ENCODE results near the gene NOCT. TPM values are rescaled to one million over a fixed set of nuclear protein-coding genes. Genes with fewer than 3 reads are reported as not detected.

Gene NOCT
- total RNA-seq, 1 donor from 2014 or later, result 4.2 TPM

- Histone ChIP-seq H3K27ac (no peak overlapping the region), H3K9me3 (no peaks in the 10 kb centered on the region), H3K4me1 (no peaks in the 10 kb centered on the region), H3K4me3 (no peak overlapping the region), H3K27me3 (no peaks in the 10 kb centered on the region), H3K36me3 (no peaks in the 10 kb centered on the region)
- intact Hi-C loops (cut with DNase I), result loop anchor here (10.0 kb wide), 1 partner anchor 259 kb away; no protein-coding TSS in a partner anchor
- no peak for TF ChIP-seq POLR2A (IDR thresholded peaks at IDR 0.05)
- TF ChIP-seq, protein P1, sequence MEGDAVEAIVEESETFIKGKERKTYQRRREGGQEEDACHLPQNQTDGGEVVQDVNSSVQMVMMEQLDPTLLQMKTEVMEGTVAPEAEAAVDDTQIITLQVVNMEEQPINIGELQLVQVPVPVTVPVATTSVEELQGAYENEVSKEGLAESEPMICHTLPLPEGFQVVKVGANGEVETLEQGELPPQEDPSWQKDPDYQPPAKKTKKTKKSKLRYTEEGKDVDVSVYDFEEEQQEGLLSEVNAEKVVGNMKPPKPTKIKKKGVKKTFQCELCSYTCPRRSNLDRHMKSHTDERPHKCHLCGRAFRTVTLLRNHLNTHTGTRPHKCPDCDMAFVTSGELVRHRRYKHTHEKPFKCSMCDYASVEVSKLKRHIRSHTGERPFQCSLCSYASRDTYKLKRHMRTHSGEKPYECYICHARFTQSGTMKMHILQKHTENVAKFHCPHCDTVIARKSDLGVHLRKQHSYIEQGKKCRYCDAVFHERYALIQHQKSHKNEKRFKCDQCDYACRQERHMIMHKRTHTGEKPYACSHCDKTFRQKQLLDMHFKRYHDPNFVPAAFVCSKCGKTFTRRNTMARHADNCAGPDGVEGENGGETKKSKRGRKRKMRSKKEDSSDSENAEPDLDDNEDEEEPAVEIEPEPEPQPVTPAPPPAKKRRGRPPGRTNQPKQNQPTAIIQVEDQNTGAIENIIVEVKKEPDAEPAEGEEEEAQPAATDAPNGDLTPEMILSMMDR (IDR thresholded peaks at IDR 0.05), result no peak
- no peak for TF ChIP-seq POLR2AphosphoS5 (IDR thresholded peaks at IDR 0.05; ENCODE audit: insufficient read depth in 1 of 2, low read depth in 1 of 2)
- DNase-seq (ENCODE audit: extremely low spot score in 2 of 2), result no peak
Measured at GRCh38 chr4:139035650-139036049, 20.1 kb downstream of the NOCT start.

GRCh38 chr4:139036885-139037284, 21.3 kb downstream of the NOCT start:
- no peaks in the 10 kb centered on the region for H3K27me3 ChIP-seq
- no peaks in the 10 kb centered on the region for H3K4me1 ChIP-seq
- H3K9me3 ChIP-seq, result no peaks in the 10 kb centered on the region
- no peak for TF ChIP-seq POLR2AphosphoS5 (IDR thresholded peaks at IDR 0.05; ENCODE audit: insufficient read depth in 1 of 2, low read depth in 1 of 2)
- TF ChIP-seq, protein P1 (IDR thresholded peaks at IDR 0.05), result no peak
- no peak overlapping the region for H3K4me3 ChIP-seq
- DNase-seq (ENCODE audit: extremely low spot score in 2 of 2), result no peak
- no peaks in the 10 kb centered on the region for H3K36me3 ChIP-seq
- intact Hi-C loops (cut with DNase I), result loop anchor here (10.0 kb wide), 1 partner anchor 258 kb away; no protein-coding TSS in a partner anchor
- H3K27ac ChIP-seq, result no peak overlapping the region

DNA sequence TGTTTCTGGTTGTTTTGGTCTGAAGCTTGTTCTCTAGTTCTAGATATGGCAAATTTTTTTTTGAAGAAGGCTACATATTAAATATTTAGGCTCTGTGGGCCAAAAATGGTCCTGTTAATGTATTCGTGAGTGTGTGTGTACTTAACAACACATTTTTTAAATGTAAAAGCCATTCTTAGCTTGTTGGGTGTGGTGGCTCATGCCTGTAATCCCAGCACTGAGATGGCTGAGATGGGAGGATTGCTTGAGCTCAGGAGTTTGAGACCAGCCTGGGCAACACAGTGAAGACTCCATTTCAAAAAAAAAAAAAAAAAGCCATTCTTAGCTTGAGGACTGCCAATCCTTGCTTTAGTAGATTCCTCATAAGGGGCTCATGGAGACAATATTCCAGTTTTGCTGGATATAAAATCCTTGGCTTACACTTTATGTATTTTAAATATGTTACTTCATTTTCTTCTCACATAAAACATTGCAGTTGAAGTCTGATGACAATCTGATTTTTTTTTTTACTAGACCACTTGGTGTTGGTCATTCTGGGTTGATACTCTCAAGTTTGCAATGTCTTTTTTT, 23.4 kb downstream of the NOCT start:
- no peak for DNase-seq (ENCODE audit: extremely low spot score in 2 of 2)
- no peaks in the 10 kb centered on the region for H3K27me3 ChIP-seq
- intact Hi-C loops (cut with DNase I), result loop anchor here (10.0 kb wide), 1 partner anchor 256 kb away; no protein-coding TSS in a partner anchor
- H3K36me3 ChIP-seq, result no peaks in the 10 kb centered on the region
- no peak overlapping the region for H3K4me3 ChIP-seq
- TF ChIP-seq, protein P1 (IDR thresholded peaks at IDR 0.05), result no peak
- TF ChIP-seq POLR2A (IDR thresholded peaks at IDR 0.05) (no peak), POLR2AphosphoS5 (IDR thresholded peaks at IDR 0.05; ENCODE audit: insufficient read depth in 1 of 2, low read depth in 1 of 2) (no peak)
- no peaks in the 10 kb centered on the region for H3K9me3 ChIP-seq
- H3K4me1 ChIP-seq, result no peaks in the 10 kb centered on the region
- no peak overlapping the region for H3K27ac ChIP-seq

GRCh38 chr4:139042981-139043460, 27.4 kb downstream of the NOCT start:
- Histone ChIP-seq H3K4me1 (no peaks in the 10 kb centered on the region), H3K4me3 (no peak overlapping the region), H3K9me3 (no peaks in the 10 kb centered on the region), H3K27me3 (no peaks in the 10 kb centered on the region), H3K36me3 (peaks cover 0 to 8% of the 10 kb centered on the region in 2 donors), H3K27ac (no peak overlapping the region)
- DNase-seq (ENCODE audit: extremely low spot score in 2 of 2), result no peak
- intact Hi-C loops (cut with DNase I), result no loop called here
- no peak for TF ChIP-seq POLR2A (IDR thresholded peaks at IDR 0.05)
- no peak for TF ChIP-seq POLR2AphosphoS5 (IDR thresholded peaks at IDR 0.05; ENCODE audit: insufficient read depth in 1 of 2, low read depth in 1 of 2)
- TF ChIP-seq, protein P1 (IDR thresholded peaks at IDR 0.05), result no peak

- no peaks in the 10 kb centered on the region for H3K9me3 ChIP-seq
- no peak for DNase-seq (ENCODE audit: extremely low spot score in 2 of 2)
- H3K27ac ChIP-seq, result no peak overlapping the region
- H3K36me3 ChIP-seq, result peaks cover 0 to 15% of the 10 kb centered on the region in 2 donors
- no peaks in the 10 kb centered on the region for H3K27me3 ChIP-seq
- no peak overlapping the region for H3K4me3 ChIP-seq
- H3K4me1 ChIP-seq, result no peaks in the 10 kb centered on the region
- intact Hi-C loops (cut with DNase I), result no loop called here
- TF ChIP-seq, protein P1 (IDR thresholded peaks at IDR 0.05), result no peak
- TF ChIP-seq POLR2AphosphoS5 (IDR thresholded peaks at IDR 0.05; ENCODE audit: insufficient read depth in 1 of 2, low read depth in 1 of 2) (no peak), POLR2A (IDR thresholded peaks at IDR 0.05) (no peak)
Measured at GRCh38 chr4:139044291-139044690, 28.7 kb downstream of the NOCT start.

Measured in vagina (tissue), 2 donors.